NCI-H526 treated with DMSO at 0.1 percent for 48 hours (cell line): ENCODE measurements around the gene EGFL8.
"Not testable (repeated sequence)": the region's sequence is repeated elsewhere in the genome, so short reads cannot be mapped to it uniquely, and the experiment has no call there.

Source experiments
- DNase-seq: peaks from one replicate; lab custom pipeline; 2025; lab: John Stamatoyannopoulos, UW

Gene EGFL8

GRCh38 chr6:32183483-32184083, 19.2 kb downstream of the EGFL8 start:
- no peak for DNase-seq

- DNase-seq, result no peak
Observed at GRCh38 chr6:32184084-32184640, 19.8 kb downstream of the EGFL8 start, which contains the start of gene AGER. TSS of gene AGER (minus strand) at chr6:32184253. CDS start at chr6:32184222, 31 bp downstream.

GRCh38 chr6:32185681-32186131, 21.3 kb downstream of the EGFL8 start:
- not testable (repeated sequence) for DNase-seq

- DNase-seq, result not testable (repeated sequence)
Observed at GRCh38 chr6:32186151-32186840, 21.9 kb downstream of the EGFL8 start.

GRCh38 chr6:32187009-32187709, 22.8 kb downstream of the EGFL8 start:
- no peak for DNase-seq

GRCh38 chr6:32187725-32188380, 23.5 kb downstream of the EGFL8 start:
- DNase-seq, result not testable (repeated sequence)

- no peak for DNase-seq
Observed at GRCh38 chr6:32188381-32189068, 24.1 kb downstream of the EGFL8 start.

- no peak for DNase-seq
Observed at GRCh38 chr6:32189069-32189741, 24.8 kb downstream of the EGFL8 start.

GRCh38 chr6:32189742-32190053, 25.3 kb downstream of the EGFL8 start:
- DNase-seq, result no peak

GRCh38 chr6:32190054-32190851, 25.9 kb downstream of the EGFL8 start, which contains the start of gene PBX2:
TSS of gene PBX2 (minus strand) at chr6:32190202. CDS start at chr6:32189915, 287 bp downstream.
- DNase-seq, result peak; percentile 72

- DNase-seq, result no peak
Observed at GRCh38 chr6:32190911-32191677, 26.7 kb downstream of the EGFL8 start.

- no peak for DNase-seq
Observed at GRCh38 chr6:32191696-32192607, 27.6 kb downstream of the EGFL8 start.

GRCh38 chr6:32192608-32193039, 28.2 kb downstream of the EGFL8 start, which contains the start of gene GPSM3:
TSS of gene GPSM3 (minus strand) at chr6:32192643. CDS start at chr6:32192513, 130 bp downstream.
- DNase-seq, result no peak

GRCh38 chr6:32193096-32193495, 28.7 kb downstream of the EGFL8 start:
- DNase-seq, result not testable (repeated sequence)

GRCh38 chr6:32194388-32194787, 30.0 kb downstream of the EGFL8 start:
- DNase-seq, result no peak

GRCh38 chr6:32194825-32195651, 30.6 kb downstream of the EGFL8 start:
- DNase-seq, result no peak

- DNase-seq, result peak; percentile 97
Observed at GRCh38 chr6:32195652-32195901, 31.2 kb downstream of the EGFL8 start.
